KMS-11 (cell line): ENCODE data around the gene ARHGEF1.

ENCODE experiments used
- H2AFZ ChIP-seq: fragments of 200-600 bp; sonication (generic); 2 replicates; pipeline ENCODE4 v1.6.1; 2016; ENCODE audit warnings: antibody characterized with exemption, mixed run types, low read depth
- H3K27ac ChIP-seq: fragments of 200-600 bp; sonication (generic); 2 replicates; pipeline ENCODE4 v1.6.1; 2016; ENCODE audit warnings: mild to moderate bottlenecking, mixed run types
- H3K27me3 ChIP-seq: fragments of 200-600 bp; sonication (generic); 2 replicates; pipeline ENCODE4 v1.6.1; 2017; ENCODE audit warnings: mild to moderate bottlenecking, low read depth, mixed run types, moderate library complexity; ENCODE audit not compliant: insufficient read depth
- H3K36me3 ChIP-seq: fragments of 200-600 bp; sonication (generic); 2 replicates; pipeline ENCODE4 v1.6.1; 2017; ENCODE audit warnings: mild to moderate bottlenecking, mixed run types; ENCODE audit not compliant: insufficient read depth
- H3K4me1 ChIP-seq: fragments of 200-600 bp; sonication (generic); 2 replicates; pipeline ENCODE4 v1.6.1; 2016; ENCODE audit warnings: mild to moderate bottlenecking, low read depth, mixed run types; ENCODE audit not compliant: poor library complexity, severe bottlenecking
- H3K4me2 ChIP-seq: fragments of 200-600 bp; sonication (generic); 2 replicates; pipeline ENCODE4 v1.7.0; 2016; ENCODE audit warnings: mild to moderate bottlenecking, mixed run types
- H3K4me3 ChIP-seq: fragments of 200-600 bp; sonication (generic); IDR thresholded peaks from 2 replicates; pipeline ENCODE4 v1.6.1; 2017; ENCODE audit warnings: low read depth, low read length, mixed read lengths; ENCODE audit not compliant: insufficient read depth
- H3K79me2 ChIP-seq: fragments of 200-600 bp; sonication (generic); 2 replicates; pipeline ENCODE4 v1.6.1; 2016; ENCODE audit warnings: low read depth, mixed run types; ENCODE audit not compliant: insufficient read depth
- H3K9ac ChIP-seq: fragments of 200-600 bp; sonication (generic); 2 replicates; pipeline ENCODE4 v1.6.1; 2016; ENCODE audit warnings: mild to moderate bottlenecking, mixed run types
- H4K20me1 ChIP-seq: fragments of 200-600 bp; sonication (generic); 2 replicates; pipeline ENCODE4 v1.6.1; 2016; ENCODE audit warnings: mild to moderate bottlenecking, mixed run types; ENCODE audit not compliant: insufficient read depth
- TF ChIP-seq, protein P1 (sequence below): fragments of 200-600 bp; sonication (generic); conservative IDR thresholded peaks from 2 replicates; pipeline ENCODE4 v1.6.1; 2017; ENCODE audit warnings: low read depth, mild to moderate bottlenecking, antibody characterized with exemption, low read length, moderate library complexity, mixed read lengths

Gene ARHGEF1

DNA sequence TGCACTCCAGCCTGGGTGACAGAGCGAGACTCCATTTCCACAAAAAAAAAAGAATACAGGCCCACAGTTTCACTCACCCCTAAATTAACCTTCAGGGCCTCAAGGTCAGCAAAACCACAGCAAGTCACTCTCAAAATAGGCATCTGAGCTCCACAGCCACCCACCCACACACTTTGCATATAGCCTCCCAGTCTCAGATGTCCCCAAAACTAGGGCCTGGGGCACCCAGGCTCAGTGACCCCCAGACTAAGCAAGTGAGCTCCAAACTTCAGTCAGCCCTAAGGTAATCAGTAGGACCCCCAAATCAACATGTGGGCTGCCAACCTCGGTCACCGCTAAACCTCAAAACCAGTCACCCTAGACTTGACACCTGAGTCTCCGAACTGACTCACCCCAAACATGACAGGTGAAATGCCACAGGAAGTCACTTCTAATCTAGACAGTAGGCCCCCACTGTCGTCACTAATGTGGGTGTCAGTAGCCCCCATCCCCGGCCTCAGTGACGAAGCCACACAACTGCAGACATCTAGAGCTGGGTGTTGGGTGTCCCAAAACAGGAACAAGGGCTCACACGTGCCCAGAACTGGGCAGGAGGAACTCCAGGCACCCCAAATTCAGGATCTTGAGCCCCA, 62.3 kb downstream of the ARHGEF1 start:
- H3K36me3 ChIP-seq, result no peaks in the 10 kb centered on the region
- peak overlapping the region; percentile 65 for H3K4me2 ChIP-seq
- H3K9ac ChIP-seq, result no peak overlapping the region; the same call in 1 of the 2 replicates
- TF ChIP-seq, protein P1, sequence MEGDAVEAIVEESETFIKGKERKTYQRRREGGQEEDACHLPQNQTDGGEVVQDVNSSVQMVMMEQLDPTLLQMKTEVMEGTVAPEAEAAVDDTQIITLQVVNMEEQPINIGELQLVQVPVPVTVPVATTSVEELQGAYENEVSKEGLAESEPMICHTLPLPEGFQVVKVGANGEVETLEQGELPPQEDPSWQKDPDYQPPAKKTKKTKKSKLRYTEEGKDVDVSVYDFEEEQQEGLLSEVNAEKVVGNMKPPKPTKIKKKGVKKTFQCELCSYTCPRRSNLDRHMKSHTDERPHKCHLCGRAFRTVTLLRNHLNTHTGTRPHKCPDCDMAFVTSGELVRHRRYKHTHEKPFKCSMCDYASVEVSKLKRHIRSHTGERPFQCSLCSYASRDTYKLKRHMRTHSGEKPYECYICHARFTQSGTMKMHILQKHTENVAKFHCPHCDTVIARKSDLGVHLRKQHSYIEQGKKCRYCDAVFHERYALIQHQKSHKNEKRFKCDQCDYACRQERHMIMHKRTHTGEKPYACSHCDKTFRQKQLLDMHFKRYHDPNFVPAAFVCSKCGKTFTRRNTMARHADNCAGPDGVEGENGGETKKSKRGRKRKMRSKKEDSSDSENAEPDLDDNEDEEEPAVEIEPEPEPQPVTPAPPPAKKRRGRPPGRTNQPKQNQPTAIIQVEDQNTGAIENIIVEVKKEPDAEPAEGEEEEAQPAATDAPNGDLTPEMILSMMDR, result no peak
- peaks cover 3% of the 10 kb centered on the region; the same call in 1 of the 2 replicates for H3K27me3 ChIP-seq
- H2AFZ ChIP-seq, result peak overlapping the region; percentile 22; the same call in 1 of the 2 replicates
- no peaks in the 10 kb centered on the region for H4K20me1 ChIP-seq
- H3K27ac ChIP-seq, result peak overlapping the region; percentile 26; the same call in 1 of the 2 replicates
- H3K4me1 ChIP-seq, result peaks cover 29% of the 10 kb centered on the region
- no peaks in the 10 kb centered on the region for H3K79me2 ChIP-seq
- no peak overlapping the region for H3K4me3 ChIP-seq

DNA sequence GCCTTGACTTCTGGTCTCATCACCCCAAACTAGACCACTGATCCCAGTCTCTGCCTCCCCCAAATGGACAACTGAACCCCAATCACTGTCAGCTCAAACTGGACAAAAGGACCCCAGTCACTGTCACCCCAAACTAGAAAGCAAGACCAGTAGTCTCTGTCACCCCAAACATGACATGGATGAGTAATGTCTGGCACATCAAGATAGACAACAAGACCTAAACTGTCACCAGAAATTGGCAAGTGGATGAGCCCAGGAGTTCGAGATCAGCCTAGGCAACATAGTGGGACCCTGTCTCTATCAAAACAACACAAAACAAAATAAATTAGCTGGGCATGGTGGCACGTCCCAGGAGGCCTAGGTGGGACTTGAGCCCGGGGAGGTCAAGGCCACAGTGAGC, 64.1 kb downstream of the ARHGEF1 start:
- Histone ChIP-seq H3K4me1 (peaks cover 35% of the 10 kb centered on the region), H3K4me2 (no peak overlapping the region), H3K4me3 (no peak overlapping the region), H3K9ac (no peak overlapping the region), H3K27ac (no peak overlapping the region), H3K27me3 (no peaks in the 10 kb centered on the region), H3K79me2 (no peaks in the 10 kb centered on the region), H4K20me1 (0 out of 2 replicates have a peak, but pooled peaks cover 3% of the 10 kb centered on the region), H3K36me3 (no peaks in the 10 kb centered on the region), H2AFZ (no peak overlapping the region)
- TF ChIP-seq, protein P1, result no peak

DNA sequence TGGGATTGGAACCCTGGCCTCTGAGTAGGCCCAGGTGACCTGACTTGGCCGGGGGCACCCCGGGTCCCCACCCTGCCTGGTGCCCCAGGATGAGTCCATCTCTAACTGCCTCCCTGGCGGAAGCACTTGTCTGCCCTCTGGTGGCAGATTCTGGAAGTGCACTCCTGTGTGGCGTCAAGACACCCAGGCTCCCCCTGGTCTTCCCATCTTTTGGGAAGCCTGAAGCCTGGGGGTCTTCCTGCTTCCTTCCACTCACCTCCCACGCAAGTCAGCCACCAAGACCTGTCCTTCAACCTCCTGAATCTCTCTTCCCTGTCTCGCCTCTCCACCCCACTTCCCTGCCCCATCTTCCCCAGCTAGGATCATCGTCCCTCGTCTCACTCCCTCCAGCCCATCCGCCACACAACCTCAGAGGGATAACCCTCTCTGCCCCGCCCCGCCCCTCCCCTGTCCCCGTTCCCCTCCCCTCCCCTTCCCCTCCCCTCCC, 68.7 kb downstream of the ARHGEF1 start:
- Histone ChIP-seq H3K9ac (no peak overlapping the region), H3K27ac (no peak overlapping the region), H3K36me3 (no peaks in the 10 kb centered on the region), H3K4me3 (no peak overlapping the region), H3K4me1 (peaks cover 6% of the 10 kb centered on the region), H3K79me2 (no peaks in the 10 kb centered on the region), H4K20me1 (0 out of 2 replicates have a peak, but pooled peaks cover 3% of the 10 kb centered on the region), H2AFZ (peak overlapping the region; percentile 5; the same call in 1 of the 2 replicates), H3K27me3 (no peaks in the 10 kb centered on the region), H3K4me2 (no peak overlapping the region)
- TF ChIP-seq, protein P1, result peak; percentile 98

- Histone ChIP-seq H3K9ac (no peak overlapping the region), H3K79me2 (no peaks in the 10 kb centered on the region), H2AFZ (no peak overlapping the region), H3K27me3 (no peaks in the 10 kb centered on the region), H3K4me2 (no peak overlapping the region), H3K36me3 (no peaks in the 10 kb centered on the region), H3K4me1 (peaks cover 21% of the 10 kb centered on the region), H4K20me1 (0 out of 2 replicates have a peak, but pooled peaks cover 3% of the 10 kb centered on the region), H3K27ac (no peak overlapping the region), H3K4me3 (no peak overlapping the region)
- TF ChIP-seq, protein P1, result no peak
Observed at GRCh38 chr19:41955521-41955920, 72.5 kb downstream of the ARHGEF1 start.
